BJ (cell line): ENCODE data around the gene BAG5. TPM values are rescaled to one million over a fixed set of nuclear protein-coding genes. Genes with fewer than 3 reads are reported as not detected.

ENCODE experiments used
- CTCF ChIA-PET: fragments of 350-600 bp; formaldehyde crosslinking; extraction: SDS; loops from one replicate; lab custom pipeline; 2021; ENCODE audit warnings: antibody characterized with exemption, inconsistent platforms; lab: Yijun Ruan, JAX
- POLR2A ChIA-PET: fragments of 300-600 bp; sonication (Branson Sonifier 250); formaldehyde crosslinking; extraction: SDS; loops from one replicate; lab custom pipeline; 2021; ENCODE audit warnings: antibody characterized with exemption; lab: Charles Lee
- DNase-seq: peaks from one replicate; pipeline ENCODE4 v3.0.0-alpha.2; 2011; ENCODE audit warnings: low read depth
- H3K27me3 ChIP-seq: 2 replicates; pipeline ENCODE4 v1.6.0; 2011; ENCODE audit warnings: low read length; ENCODE audit not compliant: control insufficient read depth, insufficient read depth
- H3K36me3 ChIP-seq: 2 replicates; pipeline ENCODE4 v1.5.1; 2011; ENCODE audit warnings: low read length; ENCODE audit not compliant: control insufficient read depth, insufficient read depth
- H3K4me3 ChIP-seq: 2 replicates; pipeline ENCODE4 v1.5.1; 2011; ENCODE audit warnings: low read depth, mild to moderate bottlenecking, control low read depth, low read length
- CTCF ChIP-seq: IDR thresholded peaks from 2 replicates; pipeline ENCODE4 v1.5.1; 2011; ENCODE audit warnings: low read depth, mild to moderate bottlenecking, control low read depth, inconsistent platforms, low read length, moderate library complexity; ENCODE audit not compliant: insufficient read depth
- polyA plus RNA-seq: library from polyadenylated mRNA; depleted of rRNA; stranded (reverse); fragments of >200 nt; gene quantifications from 2 replicates; pipeline ENCODE4 v1.2.3, GENCODE V29; 2011

Gene BAG5
- polyA plus RNA-seq, 1 experiment: 4.9 TPM

DNA sequence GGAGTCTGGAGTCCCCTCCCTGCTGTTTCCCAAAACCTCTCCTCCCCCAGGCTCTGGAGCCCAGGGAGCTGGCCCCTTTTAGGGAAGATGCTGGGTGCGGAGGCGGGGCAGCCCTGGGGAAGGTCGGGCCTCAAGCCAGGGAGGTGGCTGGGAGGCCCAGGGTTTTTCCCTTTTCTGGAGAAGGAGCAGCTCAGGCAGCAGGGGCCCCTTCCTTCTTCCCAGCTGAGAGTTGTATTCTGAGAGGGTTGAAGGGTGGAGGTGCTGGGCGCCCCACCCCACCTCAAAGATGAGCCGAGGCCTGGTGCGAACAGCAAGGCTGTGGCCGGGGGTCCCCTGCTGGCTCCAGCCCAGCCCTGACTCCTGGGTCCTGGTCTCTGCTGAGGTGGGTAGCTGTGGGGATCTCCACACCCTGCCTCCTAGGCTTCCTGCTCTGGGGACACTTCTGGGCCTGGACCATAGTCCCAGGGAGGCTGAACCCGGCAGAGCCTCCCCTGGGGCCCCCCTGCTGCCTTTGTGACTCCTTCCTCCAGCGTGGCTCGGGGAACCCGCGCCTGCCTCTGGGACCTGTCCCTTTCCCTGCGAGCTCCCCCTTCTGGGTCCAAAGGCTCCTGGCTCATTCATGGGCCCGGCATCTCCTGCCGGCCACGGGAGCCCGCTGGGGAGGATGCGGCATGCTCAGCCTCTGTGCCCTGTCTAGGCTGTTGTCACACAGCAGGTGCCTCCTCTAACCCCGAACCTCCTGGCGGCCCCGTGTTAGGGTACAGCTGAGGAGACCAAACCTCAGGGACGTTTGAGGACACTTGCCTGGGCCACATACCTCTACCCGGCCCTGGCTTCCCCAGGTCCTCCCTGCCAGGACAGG is 29.1 kb downstream of the BAG5 start:
- no peak for DNase-seq
- ChIA-PET POLR2A (no interaction called here), CTCF (interaction anchor here (0.6 to 3.6 kb wide), 3 partner anchors 15 to 275 kb away, joined by 3 to 17 read pairs (median 3); no protein-coding TSS in a partner anchor)
- TF ChIP-seq CTCF: no peak
- H3K27me3 ChIP-seq: no peaks in the 10 kb centered on the region
- peaks cover 5% of the 10 kb centered on the region for H3K36me3 ChIP-seq
- no peak overlapping the region for H3K4me3 ChIP-seq

DNA sequence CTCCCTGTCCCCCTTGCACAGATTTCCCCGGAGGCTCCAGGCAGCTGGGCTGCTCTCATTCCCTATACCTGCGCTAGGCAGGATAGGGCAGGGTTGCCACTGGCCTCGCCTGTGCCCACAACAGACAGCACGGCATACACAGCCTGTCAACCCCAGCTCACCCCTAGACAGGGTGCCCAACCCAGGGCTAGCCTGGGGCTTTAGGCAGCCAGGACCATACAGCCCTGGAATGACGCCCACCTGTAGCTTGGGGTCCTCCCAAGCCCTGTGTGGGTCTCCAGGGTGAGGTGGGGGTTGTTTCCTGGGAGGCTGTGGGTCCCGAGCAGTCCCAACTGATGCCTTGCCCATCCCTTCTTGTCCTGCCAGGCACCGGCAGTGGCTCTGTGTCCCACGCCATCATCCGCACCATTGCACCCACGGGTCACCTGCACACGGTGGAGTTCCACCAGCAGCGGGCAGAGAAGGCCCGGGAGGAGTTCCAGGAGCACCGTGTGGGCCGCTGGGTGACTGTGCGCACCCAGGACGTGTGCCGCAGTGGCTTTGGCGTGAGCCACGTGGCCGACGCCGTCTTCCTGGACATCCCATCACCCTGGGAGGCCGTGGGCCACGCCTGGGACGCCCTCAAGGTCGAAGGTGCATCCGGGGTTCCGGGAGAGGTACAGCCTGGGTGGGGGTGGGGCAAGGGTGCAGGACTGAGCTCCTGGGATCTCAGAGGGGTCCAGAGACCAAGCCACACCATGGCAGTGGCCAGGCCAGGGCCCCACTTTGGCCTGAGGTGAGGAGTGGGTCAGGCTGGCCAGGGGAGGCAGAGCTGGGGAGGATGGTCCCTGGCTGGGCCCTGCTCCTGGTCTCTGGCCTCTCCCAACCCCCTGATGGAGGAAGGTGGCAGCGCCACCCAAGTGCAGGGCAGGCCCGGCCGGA is 30.0 kb downstream of the BAG5 start:
- Histone ChIP-seq H3K36me3 (peaks cover 5% of the 10 kb centered on the region), H3K27me3 (no peaks in the 10 kb centered on the region), H3K4me3 (no peak overlapping the region)
- CTCF ChIA-PET: interaction anchor here (0.6 to 3.6 kb wide), 3 partner anchors 14 to 276 kb away, joined by 3 to 17 read pairs (median 8); no protein-coding TSS in a partner anchor
- no peak for TF ChIP-seq CTCF
- no peak for DNase-seq
- POLR2A ChIA-PET: no interaction called here

DNA sequence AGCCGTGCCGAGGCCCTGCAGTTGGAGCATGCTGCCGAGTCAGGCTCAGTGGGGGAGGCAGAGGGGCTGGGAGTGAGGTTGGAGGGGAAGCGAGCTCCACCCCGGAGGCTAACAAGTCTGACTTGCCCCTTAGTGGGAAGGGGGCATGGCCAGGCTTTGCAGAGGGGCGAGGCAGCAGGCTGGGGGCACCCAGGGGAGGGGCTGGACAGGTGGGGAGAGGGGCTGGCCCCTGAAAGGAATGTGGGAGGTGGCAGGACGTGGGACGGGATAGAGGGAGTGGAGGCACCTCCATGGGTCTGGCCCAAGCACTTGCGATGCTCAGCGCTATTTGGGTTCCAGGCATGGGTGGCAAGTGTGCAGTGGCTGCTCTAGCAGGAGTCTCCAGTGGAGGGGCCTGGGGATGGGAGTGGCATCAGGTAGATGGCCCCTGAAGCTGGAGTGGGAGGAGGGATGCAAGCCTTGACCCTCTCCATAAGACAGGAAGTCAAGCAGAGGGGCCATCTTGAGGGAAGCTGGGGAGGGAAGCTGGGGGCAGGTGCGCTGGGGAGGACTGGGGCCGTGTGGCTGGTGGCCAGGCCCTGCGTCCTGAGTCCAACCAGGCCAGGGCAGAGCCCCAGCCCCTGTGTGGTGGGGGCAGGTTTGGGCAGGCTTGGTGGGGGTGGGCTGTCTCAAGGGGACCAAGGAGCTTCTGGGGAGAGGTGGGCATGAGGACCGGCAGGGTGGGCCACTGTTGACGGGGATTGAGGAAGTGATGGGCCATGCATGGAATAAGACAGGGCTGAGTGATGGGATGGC is 30.8 kb downstream of the BAG5 start:
- DNase-seq: no peak
- Histone ChIP-seq H3K36me3 (peaks cover 5% of the 10 kb centered on the region), H3K27me3 (no peaks in the 10 kb centered on the region), H3K4me3 (no peak overlapping the region)
- CTCF ChIA-PET: interaction anchor here (1.2 to 3.0 kb wide), 3 partner anchors 9 to 16 kb away, joined by 3 to 11 read pairs (median 8); no protein-coding TSS in a partner anchor
- TF ChIP-seq CTCF: no peak
- POLR2A ChIA-PET: no interaction called here

- DNase-seq: no peak
- Histone ChIP-seq H3K27me3 (no peaks in the 10 kb centered on the region), H3K36me3 (peaks cover 5% of the 10 kb centered on the region), H3K4me3 (no peak overlapping the region)
- POLR2A ChIA-PET: no interaction called here
- CTCF ChIA-PET: interaction anchor here (1.2 to 3.0 kb wide), 4 partner anchors 9 to 17 kb away, joined by 3 to 11 read pairs (median 6); no protein-coding TSS in a partner anchor
- no peak for TF ChIP-seq CTCF
Measured at GRCh38 chr14:103530831-103531230, 31.6 kb downstream of the BAG5 start.
